Measurements from ENCODE around the gene PLEKHM1. TPM values are rescaled to one million over a fixed set of nuclear protein-coding genes. Genes with fewer than 3 reads are reported as not detected.
A peak's percentile ranks its signal among the peaks of the same experiment; 100 is the strongest.

PLEKHM1 gene
- polyA plus RNA-seq, 6 donors from 2014 or later, result 6.3 to 19.6 (median 16.2) TPM

DNA sequence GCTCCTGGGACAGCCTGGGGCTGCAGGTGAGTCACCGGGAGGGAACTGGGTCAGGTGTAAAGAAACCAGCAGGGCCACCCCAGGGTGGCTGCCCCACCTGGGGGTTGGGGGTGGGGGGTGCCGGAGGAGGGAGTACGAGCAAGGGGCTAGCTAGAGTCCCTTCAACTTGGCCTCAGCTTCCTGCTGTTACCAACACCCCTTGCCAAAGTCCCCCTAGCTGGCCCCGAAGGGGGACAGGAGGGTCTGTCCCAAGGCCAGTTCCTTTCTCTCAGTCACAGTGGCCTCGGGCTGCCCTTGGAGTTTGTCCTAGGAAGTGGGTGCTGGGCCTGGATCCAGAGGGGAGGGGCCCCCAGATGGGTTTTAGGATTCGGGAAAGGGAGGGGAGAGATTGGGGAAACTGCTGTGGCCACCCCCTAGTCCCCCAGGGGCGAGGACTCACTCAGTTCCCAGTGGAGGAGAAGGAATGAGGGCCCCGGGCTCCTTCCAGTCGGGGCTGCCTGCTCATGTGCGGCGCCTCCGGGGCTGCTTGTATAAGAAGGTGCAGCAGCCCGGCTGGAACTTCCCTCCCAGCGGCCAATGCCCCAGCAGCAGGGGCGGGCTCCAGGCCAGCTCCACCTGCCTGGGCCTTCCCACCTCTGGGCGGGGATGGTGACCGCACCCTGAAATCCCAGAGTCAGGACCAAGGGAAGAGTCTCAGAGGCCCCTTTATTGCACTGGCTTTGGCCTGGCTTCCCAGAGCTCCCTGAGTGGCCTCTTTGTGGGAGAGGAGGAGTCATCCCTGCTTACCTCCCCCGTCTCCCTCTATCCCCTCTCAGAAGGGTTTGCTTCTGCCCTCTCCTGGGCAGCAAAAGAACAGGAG, 65.2 kb downstream of the PLEKHM1 start:
- Mint-ChIP-seq H3K36me3 (no peaks in the 10 kb centered on the region), H3K27me3 (no peaks in the 10 kb centered on the region), H3K4me1 (peaks cover 20 to 37% (median 23%) of the 10 kb centered on the region in 3 donors), H3K4me3 (peak overlapping the region in 1 of 8 donors; percentile 45), H3K9me3 (no peaks in the 10 kb centered on the region), H3K27ac (no peak overlapping the region)
- ATAC-seq (ENCODE audit: low read depth in 2 of 2) (no peak), DNase-seq (no peak)

DNA sequence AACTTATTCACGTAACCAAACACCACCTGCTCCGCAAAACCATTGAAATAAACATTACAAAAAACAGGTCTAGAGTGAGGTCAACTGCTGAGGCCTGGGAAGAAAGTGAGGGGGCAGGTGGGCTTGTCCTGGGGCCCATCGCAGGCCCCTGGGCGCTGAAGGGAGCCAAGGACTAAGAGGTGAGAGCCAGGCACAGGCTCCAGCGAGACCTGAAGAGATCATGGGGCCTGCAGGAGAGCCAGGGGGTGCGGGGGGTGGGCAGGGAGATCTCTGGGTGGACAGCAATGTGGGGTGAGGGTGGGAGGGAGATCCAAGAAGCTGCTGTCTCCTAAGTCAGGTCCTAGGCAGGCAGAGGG, 65.8 kb downstream of the PLEKHM1 start:
- Mint-ChIP-seq H3K4me1 (peaks cover 18 to 37% (median 23%) of the 10 kb centered on the region in 3 donors), H3K36me3 (no peaks in the 10 kb centered on the region), H3K4me3 (no peak overlapping the region), H3K27me3 (no peaks in the 10 kb centered on the region), H3K27ac (peak overlapping the region in 1 of 6 donors; percentile 11), H3K9me3 (no peaks in the 10 kb centered on the region)
- DNase-seq, result no peak
- no peak for ATAC-seq (ENCODE audit: low read depth in 2 of 2)

- Mint-ChIP-seq H3K36me3 (no peaks in the 10 kb centered on the region), H3K4me1 (peaks cover 15 to 34% (median 20%) of the 10 kb centered on the region in 3 donors), H3K27me3 (no peaks in the 10 kb centered on the region), H3K4me3 (no peak overlapping the region), H3K9me3 (no peaks in the 10 kb centered on the region), H3K27ac (no peak overlapping the region)
- DNase-seq (no peak), ATAC-seq (ENCODE audit: low read depth in 2 of 2) (no peak)
Observed at GRCh38 chr17:45423975-45424335, 66.6 kb downstream of the PLEKHM1 start.

DNA sequence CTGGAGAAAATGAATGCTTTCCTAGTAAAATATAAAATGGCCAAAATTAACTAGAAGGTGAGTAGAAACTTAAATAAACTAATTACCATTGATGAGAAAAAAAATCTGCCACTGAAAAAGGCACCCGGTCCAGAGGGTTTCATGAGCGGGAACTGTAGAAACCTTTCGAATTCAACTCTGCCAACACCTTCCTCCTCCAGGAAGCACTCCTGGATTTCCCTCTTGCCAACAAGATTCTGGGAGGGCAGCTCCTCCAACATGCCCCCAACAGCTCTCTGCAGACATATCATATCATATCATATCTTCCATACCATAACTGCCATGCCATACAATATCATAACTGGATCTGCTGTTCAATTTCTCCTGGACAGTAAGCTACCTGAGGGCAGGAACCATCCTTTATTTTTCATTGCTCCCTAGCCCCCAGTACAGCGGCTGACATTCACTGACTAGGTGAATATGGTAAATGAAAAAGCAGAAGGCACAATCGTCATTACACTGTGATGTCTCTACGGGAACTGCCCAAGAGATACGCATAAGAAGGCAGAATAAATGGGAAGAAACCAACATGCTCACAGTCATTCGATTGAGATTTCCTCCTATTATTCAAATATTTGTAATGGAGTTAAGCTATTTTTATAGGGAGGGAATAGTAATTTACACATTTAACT, 67.1 kb downstream of the PLEKHM1 start:
- H3K27ac Mint-ChIP-seq, result no peak overlapping the region

DNA sequence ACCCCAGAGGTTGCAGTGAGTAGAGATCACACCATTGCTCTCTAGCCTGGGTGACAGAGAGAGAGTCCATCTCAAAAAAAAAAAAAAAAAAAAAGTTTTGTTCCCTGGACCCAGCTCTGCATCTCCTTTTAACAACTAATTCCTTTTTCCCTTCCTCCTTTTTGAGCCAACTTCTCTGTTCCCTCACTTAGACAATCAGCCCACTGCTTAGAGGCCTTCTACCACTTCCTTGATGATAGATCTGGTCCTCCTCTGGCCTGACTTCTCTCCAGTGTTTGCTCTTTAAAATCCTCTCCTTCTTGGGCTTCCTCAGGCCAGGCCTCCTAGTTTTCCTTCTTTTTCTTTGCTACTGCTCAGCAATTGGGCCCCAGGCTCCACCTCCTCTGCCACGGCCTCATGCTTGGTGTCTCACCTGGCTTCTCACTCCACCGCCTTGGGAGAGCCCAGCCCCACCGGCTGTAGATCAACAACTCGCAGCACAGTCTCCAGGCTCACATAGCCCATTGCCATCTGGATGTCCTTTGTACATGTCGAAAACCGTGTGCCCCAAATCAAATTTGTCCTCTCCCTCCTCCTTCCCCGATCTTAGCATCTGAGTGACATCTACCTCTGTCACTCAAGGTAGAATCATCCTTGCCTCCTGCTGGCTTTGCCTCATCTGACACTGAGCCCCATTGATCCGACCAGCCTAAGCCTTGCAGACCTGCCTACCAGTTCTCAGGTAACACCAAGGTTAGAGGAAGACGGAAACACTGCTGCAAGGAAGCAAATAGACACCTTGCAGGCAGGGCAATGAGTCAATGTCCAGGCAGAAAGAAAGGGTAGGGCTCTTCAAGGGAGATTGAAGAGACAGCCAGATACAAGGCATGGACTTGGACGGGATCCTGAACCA, 75.3 kb downstream of the PLEKHM1 start:
- Mint-ChIP-seq H3K27me3 (no peaks in the 10 kb centered on the region), H3K9me3 (peaks cover 0 to 1% (median 0%) of the 10 kb centered on the region in 7 donors), H3K4me3 (peak overlapping the region in 6 of 8 donors; percentile 3 to 70 (median 38)), H3K36me3 (no peaks in the 10 kb centered on the region), H3K4me1 (peaks cover 40 to 50% (median 49%) of the 10 kb centered on the region in 3 donors), H3K27ac (peak overlapping the region in 3 of 6 donors; percentile 55 to 78 (median 72))
- ATAC-seq (ENCODE audit: low read depth in 2 of 2) (no peak), DNase-seq (no peak)

More for the DNA sequence above, 67.1 kb downstream of the PLEKHM1 start:
- Mint-ChIP-seq H3K4me3 (no peak overlapping the region), H3K4me1 (peaks cover 10 to 29% (median 16%) of the 10 kb centered on the region in 3 donors), H3K9me3 (no peaks in the 10 kb centered on the region), H3K36me3 (no peaks in the 10 kb centered on the region), H3K27me3 (no peaks in the 10 kb centered on the region)
- DNase-seq (no peak), ATAC-seq (ENCODE audit: low read depth in 2 of 2) (no peak)

- peaks cover 55 to 66% (median 66%) of the 10 kb centered on the region in 3 donors for H3K4me1 Mint-ChIP-seq
- ATAC-seq (ENCODE audit: low read depth in 2 of 2) (peak; percentile 65), DNase-seq (peak; percentile 64)
- peak overlapping the region; percentile 7 to 94 (median 56) for H3K27ac Mint-ChIP-seq
- no peaks in the 10 kb centered on the region for H3K36me3 Mint-ChIP-seq
- peaks cover 0 to 1% (median 0%) of the 10 kb centered on the region in 7 donors for H3K9me3 Mint-ChIP-seq
- peak overlapping the region; percentile 46 to 98 (median 78) for H3K4me3 Mint-ChIP-seq
- H3K27me3 Mint-ChIP-seq, result no peaks in the 10 kb centered on the region
Observed at GRCh38 chr17:45413498-45413923, 77.0 kb downstream of the PLEKHM1 start.

- Mint-ChIP-seq H3K27ac (peak overlapping the region; percentile 62 to 98 (median 92)), H3K9me3 (peaks cover 0 to 1% (median 0%) of the 10 kb centered on the region in 7 donors), H3K36me3 (no peaks in the 10 kb centered on the region), H3K27me3 (no peaks in the 10 kb centered on the region), H3K4me3 (peak overlapping the region in 7 of 8 donors; percentile 98 to 100 (median 99)), H3K4me1 (peaks cover 73 to 86% (median 85%) of the 10 kb centered on the region in 3 donors)
- ATAC-seq (ENCODE audit: low read depth in 2 of 2) (no peak), DNase-seq (no peak)
Observed at GRCh38 chr17:45411348-45412105, 79.0 kb downstream of the PLEKHM1 start.

DNA sequence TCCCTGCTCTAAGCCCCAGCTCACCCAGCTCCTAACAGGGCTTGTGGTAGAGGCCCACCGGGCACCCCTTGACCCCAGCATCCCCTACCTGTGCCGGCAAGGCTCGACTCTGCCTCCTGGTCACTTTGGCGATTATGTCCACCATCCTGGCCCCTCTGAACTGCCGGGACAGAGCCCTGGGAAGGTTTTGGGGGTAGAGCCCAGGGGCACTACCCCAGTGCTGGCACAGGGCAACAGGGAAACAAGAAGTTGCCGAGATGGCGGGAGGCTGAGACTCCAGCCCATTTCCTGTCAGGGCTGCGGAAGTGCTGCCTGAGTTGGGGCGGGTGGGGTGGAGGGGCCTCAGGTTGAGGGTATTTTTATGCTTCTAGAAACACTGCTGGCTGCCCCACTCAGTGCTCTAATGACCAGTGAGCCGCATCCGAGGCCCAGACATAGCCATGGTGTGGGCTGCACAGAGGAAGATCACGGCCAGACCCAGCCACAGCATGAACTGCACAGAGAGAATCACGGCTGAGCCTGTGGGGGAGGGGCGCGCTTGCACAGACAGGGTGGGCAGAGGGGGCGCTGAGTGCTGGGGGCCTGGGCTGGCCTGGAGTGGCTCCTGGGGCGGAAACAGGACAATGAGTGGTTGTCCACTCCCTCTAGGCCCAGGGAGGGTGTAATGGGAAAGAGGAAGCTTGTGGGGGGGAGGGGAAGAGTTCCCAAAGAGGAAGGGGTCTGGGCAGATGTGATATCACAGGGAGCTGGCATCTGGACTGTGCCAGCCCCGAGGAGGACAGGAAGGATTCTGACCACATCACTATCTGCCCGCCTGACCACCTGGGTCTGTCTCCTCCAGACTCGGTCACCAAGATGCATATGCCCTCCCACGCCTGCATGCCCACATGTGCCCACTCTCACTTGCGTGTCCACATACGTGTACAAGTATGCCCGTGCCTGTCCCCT, 80.1 kb downstream of the PLEKHM1 start:
- Mint-ChIP-seq H3K27me3 (no peaks in the 10 kb centered on the region), H3K36me3 (no peaks in the 10 kb centered on the region), H3K4me1 (peaks cover 74 to 89% (median 88%) of the 10 kb centered on the region in 3 donors), H3K4me3 (peak overlapping the region; percentile 98 to 100 (median 100)), H3K9me3 (peaks cover 0 to 1% (median 0%) of the 10 kb centered on the region in 7 donors), H3K27ac (peak overlapping the region; percentile 96 to 99 (median 98))
- ATAC-seq (ENCODE audit: low read depth in 2 of 2) (peak; percentile 75 to 81), DNase-seq (peak; percentile 75)

GRCh38 chr17:45409659-45410076, 80.9 kb downstream of the PLEKHM1 start:
- Mint-ChIP-seq H3K27ac (peak overlapping the region; percentile 96 to 99 (median 98)), H3K36me3 (peaks cover 0 to 1% of the 10 kb centered on the region in 2 donors), H3K27me3 (no peaks in the 10 kb centered on the region), H3K4me3 (peak overlapping the region; percentile 98 to 100 (median 100)), H3K9me3 (no peaks in the 10 kb centered on the region), H3K4me1 (peaks cover 67 to 84% (median 83%) of the 10 kb centered on the region in 3 donors)
- no peak for DNase-seq
- no peak for ATAC-seq (ENCODE audit: low read depth in 2 of 2)

- Mint-ChIP-seq H3K4me3 (peak overlapping the region; percentile 98 to 100 (median 100)), H3K36me3 (peaks cover 0 to 10% of the 10 kb centered on the region in 2 donors), H3K27me3 (no peaks in the 10 kb centered on the region), H3K9me3 (no peaks in the 10 kb centered on the region), H3K4me1 (peaks cover 67 to 82% (median 80%) of the 10 kb centered on the region in 3 donors), H3K27ac (peak overlapping the region; percentile 90 to 99 (median 98))
- ATAC-seq (ENCODE audit: low read depth in 2 of 2) (no peak), DNase-seq (no peak)
Observed at GRCh38 chr17:45408611-45409421, 81.7 kb downstream of the PLEKHM1 start.

DNA sequence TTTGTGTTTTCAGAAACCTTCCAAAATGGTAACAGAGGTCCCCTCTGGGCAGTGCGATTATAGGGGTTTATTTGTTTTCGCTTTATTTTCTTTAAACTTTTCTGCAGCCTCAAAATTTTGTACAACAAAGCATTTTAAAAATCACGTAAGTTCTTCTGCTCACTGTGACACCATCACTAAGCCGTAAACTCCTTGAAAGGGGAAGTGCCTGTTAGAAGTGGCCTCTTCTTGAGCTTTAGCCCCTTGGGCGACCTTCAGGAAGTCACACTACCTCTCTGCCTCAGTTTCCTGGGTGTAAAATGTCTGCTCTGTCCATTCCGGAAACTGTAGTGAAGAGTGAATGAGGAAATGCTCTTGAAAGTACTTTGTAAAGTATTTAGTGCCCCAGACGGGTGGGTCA, 84.4 kb downstream of the PLEKHM1 start:
- peaks cover 3 to 11% of the 10 kb centered on the region in 2 donors for H3K36me3 Mint-ChIP-seq
- no peaks in the 10 kb centered on the region for H3K27me3 Mint-ChIP-seq
- peaks cover 49 to 60% (median 57%) of the 10 kb centered on the region in 3 donors for H3K4me1 Mint-ChIP-seq
- no peak for DNase-seq
- peak overlapping the region in 5 of 6 donors; percentile 76 to 98 (median 86) for H3K27ac Mint-ChIP-seq
- ATAC-seq (ENCODE audit: low read depth in 2 of 2), result no peak
- peak overlapping the region in 5 of 8 donors; percentile 45 to 98 (median 56) for H3K4me3 Mint-ChIP-seq
- no peaks in the 10 kb centered on the region for H3K9me3 Mint-ChIP-seq
